B cell (primary cell): ENCODE results near the gene SLC41A3. TPM values are rescaled to one million over a fixed set of nuclear protein-coding genes. Genes with fewer than 3 reads are reported as not detected.
"Not testable (repeated sequence)": the region's sequence is repeated elsewhere in the genome, so short reads cannot be mapped to it uniquely, and the experiment has no call there.

Experiments used
- ATAC-seq: fragments of 200-7000 bp; cut with Tn5 transposase; one replicate; pipeline ENCODE4 v1.10.0; 2021; ENCODE audit warnings: low read depth, mild to moderate bottlenecking, moderate number of reproducible peaks, moderate library complexity
- CTCF ChIA-PET: fragments of 350-600 bp; sonication (Branson Sonifier 250); formaldehyde crosslinking; loops from one replicate; lab custom pipeline; 2021; ENCODE audit warnings: antibody characterized with exemption, inconsistent platforms; lab: Charles Lee
- POLR2A ChIA-PET: fragments of 350-600 bp; sonication (Branson Sonifier 250); formaldehyde crosslinking; loops from one replicate; lab custom pipeline; 2021; ENCODE audit warnings: antibody characterized with exemption; lab: Charles Lee
- DNase-seq: peaks from one replicate; pipeline ENCODE4 v3.0.0; 2013
- H2AFZ ChIP-seq: 2 replicates; pipeline ENCODE4 v1.6.1; 2012; ENCODE audit warnings: mild to moderate bottlenecking, low read depth, low read length; ENCODE audit not compliant: insufficient read depth, poor library complexity, severe bottlenecking
- H3K27ac ChIP-seq, 2 donors: 1 replicate in 1 of 2; 2 replicates in 1 of 2; pipeline ENCODE4 v1.5.1; 2012 to 2013; ENCODE audit warnings: low read length in 2 of 2, mild to moderate bottlenecking in 2 of 2, moderate library complexity in 1 of 2
- H3K27me3 ChIP-seq, 4 experiments: fragments of 200-600 bp in 1 of 4; sonication (generic) in 1 of 4; replicated peaks in 1 of 4; 1 replicate in 2 of 4; 2 replicates in 2 of 4; pipeline versions ENCODE4 v1.6.1 to v1.7.0; 2013 to 2016; ENCODE audit warnings: low read length in 3 of 4, mild to moderate bottlenecking in 2 of 4, mixed read lengths in 1 of 4, moderate library complexity in 1 of 4; ENCODE audit not compliant: insufficient read depth in 4 of 4, control insufficient read depth in 3 of 4; ENCODE audit errors: control extremely low read depth in 1 of 4
- H3K36me3 ChIP-seq, 2 experiments: replicated peaks in 1 of 2; 1 replicate in 1 of 2; 2 replicates in 1 of 2; pipeline versions ENCODE4 v1.6.1 to v1.7.1; 2013; ENCODE audit warnings: low read length in 1 of 2; ENCODE audit not compliant: insufficient read depth in 2 of 2, control insufficient read depth in 1 of 2; ENCODE audit errors: control extremely low read depth in 1 of 2, extremely low read depth in 1 of 2
- H3K4me1 ChIP-seq, 2 donors: fragments of 200-600 bp in 1 of 2; sonication (generic) in 1 of 2; 1 replicate in 1 of 2; 2 replicates in 1 of 2; pipeline versions ENCODE4 v1.5.1 to v1.6.1; 2013 to 2017; ENCODE audit warnings: low read length in 2 of 2; ENCODE audit not compliant: control insufficient read depth in 2 of 2, insufficient read depth in 2 of 2
- H3K4me2 ChIP-seq: replicated peaks from 2 replicates; pipeline ENCODE3; 2012; ENCODE audit warnings: mild to moderate bottlenecking, low read depth, low read length; ENCODE audit not compliant: poor library complexity, severe bottlenecking
- H3K4me3 ChIP-seq, 5 experiments: fragments of 200-600 bp in 1 of 5; sonication (generic) in 1 of 5; 1 replicate in 3 of 5; 2 replicates in 2 of 5; pipeline versions ENCODE4 v1.5.1 to v1.7.0; 2011 to 2016; ENCODE audit warnings: low read length in 4 of 5, mild to moderate bottlenecking in 4 of 5, low read depth in 2 of 5, control low read depth in 1 of 5, moderate library complexity in 1 of 5; ENCODE audit not compliant: insufficient read depth in 1 of 5; ENCODE audit errors: control extremely low read depth in 1 of 5, extremely low read depth in 1 of 5
- H3K79me2 ChIP-seq: fragments of 200-600 bp; sonication (generic); one replicate; pipeline ENCODE4 v1.6.0; 2016; ENCODE audit warnings: low read length; ENCODE audit not compliant: control insufficient read depth, insufficient read depth
- H3K9ac ChIP-seq: fragments of 200-600 bp; sonication (generic); 2 replicates; pipeline ENCODE4 v1.6.1; 2017; ENCODE audit warnings: mild to moderate bottlenecking, low read length, moderate library complexity
- H3K9me3 ChIP-seq, 3 donors: one replicate each; pipeline versions ENCODE4 v1.6.1 to v1.7.1; 2013; ENCODE audit warnings: low read length in 2 of 3; ENCODE audit not compliant: control insufficient read depth in 2 of 3, insufficient read depth in 1 of 3; ENCODE audit errors: control extremely low read depth in 1 of 3
- H4K20me1 ChIP-seq: 2 replicates; pipeline ENCODE4 v1.6.0; 2012; ENCODE audit warnings: mild to moderate bottlenecking, low read length; ENCODE audit not compliant: insufficient read depth, control insufficient read depth, poor library complexity, severe bottlenecking
- H3K27ac Mint-ChIP-seq: one replicate; pipeline ENCODE4 v1.8.0; 2021; ENCODE audit warnings: mixed read lengths
- H3K27me3 Mint-ChIP-seq: one replicate; pipeline ENCODE4 v1.8.0; 2021; ENCODE audit warnings: mixed read lengths
- H3K4me1 Mint-ChIP-seq: one replicate; pipeline ENCODE4 v1.8.0; 2021; ENCODE audit warnings: mixed read lengths
- H3K4me3 Mint-ChIP-seq: one replicate; pipeline ENCODE4 v1.8.0; 2021; ENCODE audit warnings: mixed read lengths
- H3K9me3 Mint-ChIP-seq: one replicate; pipeline ENCODE4 v1.8.0; 2022; ENCODE audit warnings: mixed read lengths; ENCODE audit not compliant: insufficient read depth
- EZH2 ChIP-seq: IDR thresholded peaks from 2 replicates; pipeline ENCODE4 v1.6.1; 2012; ENCODE audit warnings: borderline replicate concordance, low read depth, mild to moderate bottlenecking, moderate library complexity, low read length; ENCODE audit not compliant: insufficient read depth, poor library complexity, severe bottlenecking
- WGBS: methylation state at CpG from one replicate; pipeline ENCODE4 v1.1.5; 2013; ENCODE audit warnings: missing lambda C conversion rate; ENCODE audit not compliant: insufficient coverage; 5-methylcytosine and 5-hydroxymethylcytosine counted together
- intact Hi-C: fragments of 100-400 bp; cut with micrococcal nuclease; formaldehyde crosslinking; loops from one replicate; pipeline ENCODE4 v1.10.0; 2022
- polyA plus RNA-seq: library from polyadenylated mRNA; depleted of rRNA; stranded (reverse); fragments of >200 nt; gene quantifications from 2 replicates; pipeline ENCODE4 v1.2.3, GENCODE V29; 2012
- total RNA-seq, 2 donors: library from RNA; stranded (reverse); fragments of 120-200 nt in 1 of 2; gene quantifications; 1 replicate in 1 of 2; 2 replicates in 1 of 2; pipeline versions ENCODE4 v1.2.3 to v1.2.4, GENCODE V29; 2013 to 2022
- TF ChIP-seq, protein P1 (sequence below): fragments of 200-600 bp; IDR thresholded peaks from one replicate; pipeline ENCODE4 v1.8.0; 2022; ENCODE audit warnings: antibody characterized with exemption, mild to moderate bottlenecking

The SLC41A3 gene
- total and polyA plus RNA-seq, 2 donors (not counting 1 experiment from before 2014, with no cell fraction given): 34.2 to 39.3 TPM

GRCh38 chr3:126092128-126092527 is 8.2 kb upstream of the SLC41A3 start:
- H3K4me2 ChIP-seq, CTCF ChIA-PET, H4K20me1 ChIP-seq, H3K4me1 ChIP-seq, H2AFZ ChIP-seq, POLR2A ChIA-PET, H3K4me3 ChIP-seq, H3K27ac Mint-ChIP-seq, ATAC-seq, H3K9me3 Mint-ChIP-seq, H3K4me1 Mint-ChIP-seq, H3K79me2 ChIP-seq, H3K9ac ChIP-seq, DNase-seq, H3K27me3 Mint-ChIP-seq, intact Hi-C loops, H3K27ac ChIP-seq, H3K4me3 Mint-ChIP-seq, H3K27me3 ChIP-seq, H3K36me3 ChIP-seq: not testable (repeated sequence)
- 92% methylated on average over 2 of the region's 5 CpGs for WGBS
- H3K9me3 ChIP-seq: peaks cover 0 to 18% (median 18%) of the 10 kb centered on the region in 3 donors

DNA sequence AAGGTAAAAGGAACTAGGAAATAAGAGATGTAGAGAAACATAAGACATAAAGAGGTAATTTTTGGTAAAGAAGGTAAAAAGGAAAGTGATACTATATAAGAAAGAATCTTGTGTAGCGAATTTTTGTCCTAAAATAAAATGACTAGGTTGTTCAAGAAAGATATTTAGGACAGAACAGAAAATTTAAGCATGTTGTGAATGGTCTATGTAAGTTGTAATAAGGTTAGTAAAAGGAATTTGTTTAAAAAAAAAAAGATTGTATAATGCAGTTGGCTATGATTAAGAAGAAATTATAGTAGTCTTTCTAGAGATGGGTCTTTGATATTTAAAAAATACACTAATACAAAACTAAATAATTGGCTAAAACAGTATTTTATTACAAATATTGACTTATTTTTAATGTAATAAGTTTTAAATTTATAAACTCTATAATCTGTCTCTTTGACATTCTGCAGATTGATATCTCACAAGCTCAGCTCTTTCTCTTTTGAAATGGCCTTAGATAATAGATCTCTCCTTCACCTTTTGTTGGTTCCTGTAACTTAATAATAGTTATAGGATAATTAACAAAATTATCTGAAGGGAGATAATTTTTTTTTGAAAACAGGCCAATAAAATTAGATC is 3.7 kb upstream of the SLC41A3 start:
- intact Hi-C loops: loop anchor here (10.0 kb wide), 2 partner anchors 617 to 1667 kb away; partner anchors contain the start of gene CHCHD6
- peaks cover 13 to 14% of the 10 kb centered on the region in 2 donors for H3K4me1 ChIP-seq
- 80% methylated on average over 1 of the region's 1 CpG for WGBS
- H2AFZ ChIP-seq: no peak overlapping the region
- no peak overlapping the region for H3K27ac ChIP-seq
- H3K9ac ChIP-seq: no peak overlapping the region
- Mint-ChIP-seq H3K4me1 (peaks cover 14% of the 10 kb centered on the region), H3K27ac (no peak overlapping the region), H3K27me3 (no peaks in the 10 kb centered on the region), H3K4me3 (no peak overlapping the region), H3K9me3 (no peaks in the 10 kb centered on the region)
- ChIA-PET POLR2A (no interaction called here), CTCF (interaction anchor here (0.8 kb wide), 1 partner anchor 9 kb away, joined by 3 read pairs; no protein-coding TSS in a partner anchor)
- no peak overlapping the region for H3K4me3 ChIP-seq
- DNase-seq (no peak), ATAC-seq (no peak)
- no peaks in the 10 kb centered on the region for H4K20me1 ChIP-seq
- peaks cover 0 to 4% (median 0%) of the 10 kb centered on the region in 3 donors for H3K9me3 ChIP-seq
- no peak overlapping the region for H3K4me2 ChIP-seq
- H3K27me3 ChIP-seq: no peaks in the 10 kb centered on the region
- TF ChIP-seq, protein P1, sequence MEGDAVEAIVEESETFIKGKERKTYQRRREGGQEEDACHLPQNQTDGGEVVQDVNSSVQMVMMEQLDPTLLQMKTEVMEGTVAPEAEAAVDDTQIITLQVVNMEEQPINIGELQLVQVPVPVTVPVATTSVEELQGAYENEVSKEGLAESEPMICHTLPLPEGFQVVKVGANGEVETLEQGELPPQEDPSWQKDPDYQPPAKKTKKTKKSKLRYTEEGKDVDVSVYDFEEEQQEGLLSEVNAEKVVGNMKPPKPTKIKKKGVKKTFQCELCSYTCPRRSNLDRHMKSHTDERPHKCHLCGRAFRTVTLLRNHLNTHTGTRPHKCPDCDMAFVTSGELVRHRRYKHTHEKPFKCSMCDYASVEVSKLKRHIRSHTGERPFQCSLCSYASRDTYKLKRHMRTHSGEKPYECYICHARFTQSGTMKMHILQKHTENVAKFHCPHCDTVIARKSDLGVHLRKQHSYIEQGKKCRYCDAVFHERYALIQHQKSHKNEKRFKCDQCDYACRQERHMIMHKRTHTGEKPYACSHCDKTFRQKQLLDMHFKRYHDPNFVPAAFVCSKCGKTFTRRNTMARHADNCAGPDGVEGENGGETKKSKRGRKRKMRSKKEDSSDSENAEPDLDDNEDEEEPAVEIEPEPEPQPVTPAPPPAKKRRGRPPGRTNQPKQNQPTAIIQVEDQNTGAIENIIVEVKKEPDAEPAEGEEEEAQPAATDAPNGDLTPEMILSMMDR: no peak
- TF ChIP-seq EZH2: no peak
- H3K36me3 ChIP-seq: no peaks in the 10 kb centered on the region
- no peaks in the 10 kb centered on the region for H3K79me2 ChIP-seq
